ENCODE data around the gene RAP1GAP2. TPM values are rescaled to one million over a fixed set of nuclear protein-coding genes. Genes with fewer than 3 reads are reported as not detected.

RAP1GAP2 gene
- total RNA-seq, 3 donors from 2014 or later (not counting 1 experiment from before 2014, with no cell fraction given), result 274 to 418 (median 390) TPM

GRCh38 chr17:3017936-3018335 lies 221.7 kb downstream of the RAP1GAP2 start:
- ATAC-seq (no peak), DNase-seq (no peak)
- intact Hi-C loops (cut with micrococcal nuclease), result no loop called here
- Histone ChIP-seq H3K36me3 (ENCODE audit: control insufficient read depth, insufficient read depth, low read length) (peaks cover 80% of the 10 kb centered on the region), H3K4me1 (ENCODE audit: control insufficient read depth, insufficient read depth, low read length) (no peaks in the 10 kb centered on the region), H3K4me3 (ENCODE audit: low read length) (no peak overlapping the region), H3K27ac (ENCODE audit: low read length) (no peak overlapping the region), H3K27me3 (ENCODE audit: control insufficient read depth, insufficient read depth, low read length) (no peaks in the 10 kb centered on the region), H3K9me3 (ENCODE audit: control insufficient read depth, insufficient read depth, low read length) (no peaks in the 10 kb centered on the region)
- Mint-ChIP-seq H3K36me3 (peaks cover 25% of the 10 kb centered on the region), H3K4me1 (peaks cover 20 to 21% of the 10 kb centered on the region in 2 donors), H3K27me3 (ENCODE audit: low read depth in 2 of 2) (no peaks in the 10 kb centered on the region), H3K9me3 (no peaks in the 10 kb centered on the region), H3K27ac (no peak overlapping the region), H3K4me3 (no peak overlapping the region)
- 96% methylated on average over 15 of the region's 15 CpGs for WGBS (ENCODE audit: insufficient coverage)
- no peak for TF ChIP-seq CTCF (IDR thresholded peaks at IDR 0.05)

GRCh38 chr17:3019761-3020160 lies 223.5 kb downstream of the RAP1GAP2 start:
- Mint-ChIP-seq H3K27me3 (ENCODE audit: low read depth in 2 of 2) (no peaks in the 10 kb centered on the region), H3K36me3 (peaks cover 42% of the 10 kb centered on the region), H3K27ac (peak overlapping the region in 1 of 2 donors; percentile 45), H3K9me3 (peaks cover 0 to 2% of the 10 kb centered on the region in 2 donors), H3K4me1 (peaks cover 32 to 34% of the 10 kb centered on the region in 2 donors), H3K4me3 (no peak overlapping the region)
- H3K36me3 ChIP-seq (ENCODE audit: control insufficient read depth, insufficient read depth, low read length), result peaks cover 83% of the 10 kb centered on the region
- no peaks in the 10 kb centered on the region for H3K4me1 ChIP-seq (ENCODE audit: control insufficient read depth, insufficient read depth, low read length)
- DNase-seq (no peak), ATAC-seq (no peak)
- H3K9me3 ChIP-seq (ENCODE audit: control insufficient read depth, insufficient read depth, low read length), result no peaks in the 10 kb centered on the region
- H3K27ac ChIP-seq (ENCODE audit: low read length), result no peak overlapping the region
- H3K4me3 ChIP-seq (ENCODE audit: low read length), result no peak overlapping the region
- no peak for TF ChIP-seq CTCF (IDR thresholded peaks at IDR 0.05)
- no peaks in the 10 kb centered on the region for H3K27me3 ChIP-seq (ENCODE audit: control insufficient read depth, insufficient read depth, low read length)
- intact Hi-C loops (cut with micrococcal nuclease), result no loop called here
- WGBS (ENCODE audit: insufficient coverage), result 77% methylated on average over 9 of the region's 9 CpGs

GRCh38 chr17:3020381-3020780 lies 224.1 kb downstream of the RAP1GAP2 start:
- peak in 1 of 3 donors; percentile 17 for ATAC-seq

More at GRCh38 chr17:3020381-3020780, 224.1 kb downstream of the RAP1GAP2 start:
- Histone ChIP-seq H3K36me3 (ENCODE audit: control insufficient read depth, insufficient read depth, low read length) (peaks cover 85% of the 10 kb centered on the region), H3K4me3 (ENCODE audit: low read length) (no peak overlapping the region), H3K27ac (ENCODE audit: low read length) (no peak overlapping the region), H3K4me1 (ENCODE audit: control insufficient read depth, insufficient read depth, low read length) (no peaks in the 10 kb centered on the region), H3K9me3 (ENCODE audit: control insufficient read depth, insufficient read depth, low read length) (no peaks in the 10 kb centered on the region), H3K27me3 (ENCODE audit: control insufficient read depth, insufficient read depth, low read length) (no peaks in the 10 kb centered on the region)
- H3K4me3 Mint-ChIP-seq, result no peak overlapping the region
- no peak for TF ChIP-seq CTCF (IDR thresholded peaks at IDR 0.05)
- peaks cover 42% of the 10 kb centered on the region for H3K36me3 Mint-ChIP-seq
- 98% methylated on average over 16 of the region's 16 CpGs for WGBS (ENCODE audit: insufficient coverage)
- no peak for DNase-seq
- no peaks in the 10 kb centered on the region for H3K27me3 Mint-ChIP-seq (ENCODE audit: low read depth in 2 of 2)
- intact Hi-C loops (cut with micrococcal nuclease), result no loop called here
- peaks cover 0 to 2% of the 10 kb centered on the region in 2 donors for H3K9me3 Mint-ChIP-seq
- H3K4me1 Mint-ChIP-seq, result peaks cover 32 to 34% of the 10 kb centered on the region in 2 donors
- H3K27ac Mint-ChIP-seq, result peak overlapping the region; percentile 35 to 75

Measured in natural killer cell (primary cell).